ENCODE results near the gene CHMP6. TPM values are rescaled to one million over a fixed set of nuclear protein-coding genes. Genes with fewer than 3 reads are reported as not detected.

The CHMP6 gene
- total RNA-seq, 1 experiment from 2014 or later: 22.0 TPM

DNA sequence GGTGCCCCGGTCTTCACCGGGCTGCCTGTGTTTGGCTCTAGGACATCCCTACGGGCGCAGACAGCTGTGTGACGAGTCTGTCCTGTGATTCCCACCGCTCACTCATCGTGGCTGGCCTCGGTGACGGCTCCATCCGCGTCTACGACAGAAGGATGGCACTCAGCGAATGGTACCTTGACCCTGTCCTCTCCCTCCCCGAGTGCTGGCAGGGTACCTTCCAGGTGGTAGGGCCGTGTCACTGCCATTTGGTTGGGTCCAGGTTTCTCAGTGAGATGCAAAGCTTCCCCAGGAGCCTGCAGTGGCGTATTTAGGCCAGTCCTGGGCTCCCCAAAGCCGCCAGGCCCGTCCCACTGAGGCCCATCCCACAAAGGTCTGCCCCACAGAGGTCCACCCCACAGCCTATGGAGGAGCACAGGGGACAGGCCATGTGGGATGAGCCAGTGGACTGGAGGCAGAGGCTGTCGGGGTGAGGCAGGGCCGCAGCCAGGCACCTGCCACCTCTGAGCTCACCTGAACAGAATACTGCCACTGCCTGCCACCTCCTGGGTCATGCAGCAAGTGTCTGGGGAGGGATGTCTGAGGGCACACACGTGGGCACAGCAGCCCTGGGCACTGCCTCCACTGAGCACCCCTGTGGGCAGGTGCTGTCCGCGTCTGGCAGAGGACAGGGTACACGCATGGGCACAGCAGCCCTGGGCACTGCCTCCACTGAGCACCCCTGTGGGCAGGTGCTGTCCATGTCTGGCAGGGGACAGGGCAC lies 31.4 kb upstream of the CHMP6 start:
- H3K4me1 ChIP-seq (ENCODE audit: control insufficient read depth in 1 of 2, insufficient read depth in 2 of 2, low read length in 2 of 2): no peaks in the 10 kb centered on the region; a peak in 1 of 4 replicates
- intact Hi-C loops (cut with micrococcal nuclease): no loop called here
- H3K4me2 ChIP-seq (ENCODE audit: low read length): no peak overlapping the region
- CTCF ChIA-PET: no interaction called here
- no peak overlapping the region for H3K4me3 ChIP-seq (replicated peaks in 1 of 2; ENCODE audit: low read depth in 1 of 2, low read length in 2 of 2)
- H3K36me3 ChIP-seq (ENCODE audit: control insufficient read depth in 1 of 2, insufficient read depth in 2 of 2, low read length in 2 of 2): no peaks in the 10 kb centered on the region; a peak in 1 of 4 replicates
- BruUV-seq (replicated peaks): no TSS peak
- peak overlapping the region; percentile 22; the same call in 1 of the 2 replicates for H3K27ac ChIP-seq (ENCODE audit: low read depth, low read length)
- POLR2A ChIA-PET: no interaction called here
- no peak overlapping the region for H2AFZ ChIP-seq (ENCODE audit: low read depth, low read length, poor library complexity, severe bottlenecking)
- ATAC-seq: no peak
- RAD21 ChIA-PET (ENCODE audit: low non-redundant PET in 1 of 2, low total read pairs in 2 of 2, uncharacterized antibody in 2 of 2, unreplicated experiment in 2 of 2): no interaction called here
- H3K9me2 ChIP-seq (ENCODE audit: insufficient read depth): no peaks in the 10 kb centered on the region
- H3K27me3 ChIP-seq (ENCODE audit: insufficient read depth, low read length): no peaks in the 10 kb centered on the region
- H4K20me1 ChIP-seq (ENCODE audit: insufficient read depth): no peaks in the 10 kb centered on the region
- no peaks in the 10 kb centered on the region for H3K79me2 ChIP-seq (ENCODE audit: insufficient read depth, low read length)
- H3K9me3 ChIP-seq (ENCODE audit: control insufficient read depth in 1 of 2, insufficient read depth in 1 of 2, low read depth in 1 of 2, low read length in 2 of 2): no peaks in the 10 kb centered on the region
- TF ChIP-seq SRF (IDR thresholded peaks at IDR 0.05; ENCODE audit: low read depth) (no peak), EZH2 (IDR thresholded peaks at IDR 0.05) (no peak), SIN3A (IDR thresholded peaks at IDR 0.05; ENCODE audit: low read depth) (no peak)
- no peak overlapping the region for H3K9ac ChIP-seq (ENCODE audit: low read length)
- DNase-seq (ENCODE audit: low read depth, low spot score): no peak

DNA sequence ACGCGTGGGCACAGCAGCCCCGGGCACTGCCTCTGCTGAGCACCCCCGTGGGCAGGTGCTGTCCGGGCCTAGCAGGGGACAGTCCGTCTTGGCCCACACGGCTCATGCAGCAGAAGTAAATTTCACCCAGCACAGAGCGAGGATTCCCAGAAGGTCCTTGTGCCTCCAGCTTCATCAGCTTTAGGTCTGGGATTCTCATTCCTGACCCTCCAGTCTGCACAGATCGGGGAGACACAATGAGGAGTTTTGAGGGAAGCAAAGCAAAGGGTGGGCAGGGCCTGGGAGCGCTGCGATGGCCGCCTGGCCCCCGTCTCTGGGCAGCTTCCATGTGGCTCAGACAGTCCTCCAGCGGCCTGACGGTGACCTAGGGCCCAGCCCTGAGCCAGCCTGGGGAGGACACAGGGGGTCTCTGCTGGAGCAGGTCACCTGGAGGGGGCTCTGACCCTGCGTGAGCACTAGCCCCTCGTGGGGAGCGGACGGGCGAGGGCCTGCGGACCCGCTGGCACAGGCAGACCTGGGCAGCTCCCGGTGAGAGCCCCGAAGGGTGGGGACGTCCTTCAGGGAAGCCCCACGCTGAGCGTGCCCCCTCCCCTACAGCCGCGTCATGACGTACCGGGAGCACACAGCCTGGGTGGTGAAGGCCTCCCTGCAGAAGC lies 30.7 kb upstream of the CHMP6 start:
- POLR2A ChIA-PET: no interaction called here
- RAD21 ChIA-PET (ENCODE audit: low non-redundant PET in 1 of 2, low total read pairs in 2 of 2, uncharacterized antibody in 2 of 2, unreplicated experiment in 2 of 2): no interaction called here
- CTCF ChIA-PET: no interaction called here

More for the DNA sequence above, 30.7 kb upstream of the CHMP6 start:
- BruUV-seq (replicated peaks): no TSS peak
- H3K9me3 ChIP-seq (ENCODE audit: control insufficient read depth in 1 of 2, insufficient read depth in 1 of 2, low read depth in 1 of 2, low read length in 2 of 2): no peaks in the 10 kb centered on the region
- H3K9me2 ChIP-seq (ENCODE audit: insufficient read depth): no peaks in the 10 kb centered on the region
- no peaks in the 10 kb centered on the region; a peak in 1 of 4 replicates for H3K36me3 ChIP-seq (ENCODE audit: control insufficient read depth in 1 of 2, insufficient read depth in 2 of 2, low read length in 2 of 2)
- H4K20me1 ChIP-seq (ENCODE audit: insufficient read depth): no peaks in the 10 kb centered on the region
- no peak for ATAC-seq
- no peak overlapping the region for H3K9ac ChIP-seq (ENCODE audit: low read length)
- no peak overlapping the region for H2AFZ ChIP-seq (ENCODE audit: low read depth, low read length, poor library complexity, severe bottlenecking)
- no peak overlapping the region for H3K4me2 ChIP-seq (ENCODE audit: low read length)
- TF ChIP-seq TCF7L2 (IDR thresholded peaks at IDR 0.05; ENCODE audit: borderline replicate concordance, extremely low read depth, insufficient read depth, insufficient read length) (no peak), ZFX (IDR thresholded peaks at IDR 0.05) (no peak), RAD21 (IDR thresholded peaks at IDR 0.05; ENCODE audit: low read depth) (no peak), JUND (IDR thresholded peaks at IDR 0.05) (no peak), SP1 (IDR thresholded peaks at IDR 0.05; ENCODE audit: low read depth) (no peak), ZNF274 (IDR thresholded peaks at IDR 0.05; ENCODE audit: low read depth, low read length) (no peak), POLR2AphosphoS5 (IDR thresholded peaks at IDR 0.05; ENCODE audit: low read depth, low read length) (no peak)
- TF ChIP-seq, protein P1, sequence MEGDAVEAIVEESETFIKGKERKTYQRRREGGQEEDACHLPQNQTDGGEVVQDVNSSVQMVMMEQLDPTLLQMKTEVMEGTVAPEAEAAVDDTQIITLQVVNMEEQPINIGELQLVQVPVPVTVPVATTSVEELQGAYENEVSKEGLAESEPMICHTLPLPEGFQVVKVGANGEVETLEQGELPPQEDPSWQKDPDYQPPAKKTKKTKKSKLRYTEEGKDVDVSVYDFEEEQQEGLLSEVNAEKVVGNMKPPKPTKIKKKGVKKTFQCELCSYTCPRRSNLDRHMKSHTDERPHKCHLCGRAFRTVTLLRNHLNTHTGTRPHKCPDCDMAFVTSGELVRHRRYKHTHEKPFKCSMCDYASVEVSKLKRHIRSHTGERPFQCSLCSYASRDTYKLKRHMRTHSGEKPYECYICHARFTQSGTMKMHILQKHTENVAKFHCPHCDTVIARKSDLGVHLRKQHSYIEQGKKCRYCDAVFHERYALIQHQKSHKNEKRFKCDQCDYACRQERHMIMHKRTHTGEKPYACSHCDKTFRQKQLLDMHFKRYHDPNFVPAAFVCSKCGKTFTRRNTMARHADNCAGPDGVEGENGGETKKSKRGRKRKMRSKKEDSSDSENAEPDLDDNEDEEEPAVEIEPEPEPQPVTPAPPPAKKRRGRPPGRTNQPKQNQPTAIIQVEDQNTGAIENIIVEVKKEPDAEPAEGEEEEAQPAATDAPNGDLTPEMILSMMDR (IDR thresholded peaks at IDR 0.05 in 2 of 3, conservative IDR thresholded peaks at IDR 0.05 in 1 of 3; ENCODE audit: borderline replicate concordance in 1 of 3, insufficient read depth in 1 of 3, low read depth in 2 of 3, low read length in 2 of 3): no peak
- TF ChIP-seq, protein P2, sequence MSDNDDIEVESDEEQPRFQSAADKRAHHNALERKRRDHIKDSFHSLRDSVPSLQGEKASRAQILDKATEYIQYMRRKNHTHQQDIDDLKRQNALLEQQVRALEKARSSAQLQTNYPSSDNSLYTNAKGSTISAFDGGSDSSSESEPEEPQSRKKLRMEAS (IDR thresholded peaks at IDR 0.05): no peak
- no peak overlapping the region for H3K27ac ChIP-seq (ENCODE audit: low read depth, low read length)
- no peak for DNase-seq (ENCODE audit: low read depth, low spot score)
- no peaks in the 10 kb centered on the region for H3K27me3 ChIP-seq (ENCODE audit: insufficient read depth, low read length)
- H3K79me2 ChIP-seq (ENCODE audit: insufficient read depth, low read length): no peaks in the 10 kb centered on the region
- intact Hi-C loops (cut with micrococcal nuclease): no loop called here
- no peak overlapping the region for H3K4me3 ChIP-seq (replicated peaks in 1 of 2; ENCODE audit: low read depth in 1 of 2, low read length in 2 of 2)
- H3K4me1 ChIP-seq (ENCODE audit: control insufficient read depth in 1 of 2, insufficient read depth in 2 of 2, low read length in 2 of 2): no peaks in the 10 kb centered on the region; a peak in 1 of 4 replicates
